ENCODE measurements around the gene B3GNT4.

DNA sequence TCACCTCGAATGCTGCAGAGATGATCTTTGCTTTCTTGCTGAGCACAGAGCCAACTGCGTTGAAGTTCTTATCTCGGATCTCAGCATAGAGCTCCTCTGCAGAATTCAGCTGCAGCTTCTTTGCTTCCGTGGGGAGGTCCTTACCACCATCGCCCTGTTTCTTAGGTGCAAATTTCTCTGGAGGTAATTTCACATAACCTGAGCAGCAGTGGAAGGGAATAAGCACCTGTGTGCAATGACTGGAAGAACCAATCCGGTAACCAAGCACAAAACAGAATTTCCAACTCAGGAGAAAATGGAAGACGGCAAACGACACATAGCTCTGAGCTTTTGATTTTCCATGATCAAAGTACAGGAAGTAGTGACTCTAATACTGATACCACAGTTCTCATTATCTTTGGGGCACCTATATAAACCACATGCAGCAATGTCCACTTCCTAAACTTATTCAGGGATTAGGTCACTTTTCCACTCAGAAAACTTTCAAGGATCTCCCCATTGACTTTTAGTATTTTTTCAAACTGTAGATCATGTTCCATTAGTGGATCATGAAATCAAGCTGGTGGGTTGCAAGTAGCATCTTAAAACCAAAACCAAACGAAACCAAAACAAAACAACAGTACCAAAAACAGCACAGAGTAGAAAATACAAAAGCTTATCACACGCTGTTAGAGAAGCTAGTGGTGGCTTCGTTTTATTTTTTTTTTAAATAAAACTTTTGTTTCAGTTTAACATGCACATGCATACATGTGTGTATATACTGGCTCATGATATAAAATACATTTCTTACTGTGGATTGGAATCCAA lies 41.3 kb downstream of the B3GNT4 start:
- TF ChIP-seq, protein P1, sequence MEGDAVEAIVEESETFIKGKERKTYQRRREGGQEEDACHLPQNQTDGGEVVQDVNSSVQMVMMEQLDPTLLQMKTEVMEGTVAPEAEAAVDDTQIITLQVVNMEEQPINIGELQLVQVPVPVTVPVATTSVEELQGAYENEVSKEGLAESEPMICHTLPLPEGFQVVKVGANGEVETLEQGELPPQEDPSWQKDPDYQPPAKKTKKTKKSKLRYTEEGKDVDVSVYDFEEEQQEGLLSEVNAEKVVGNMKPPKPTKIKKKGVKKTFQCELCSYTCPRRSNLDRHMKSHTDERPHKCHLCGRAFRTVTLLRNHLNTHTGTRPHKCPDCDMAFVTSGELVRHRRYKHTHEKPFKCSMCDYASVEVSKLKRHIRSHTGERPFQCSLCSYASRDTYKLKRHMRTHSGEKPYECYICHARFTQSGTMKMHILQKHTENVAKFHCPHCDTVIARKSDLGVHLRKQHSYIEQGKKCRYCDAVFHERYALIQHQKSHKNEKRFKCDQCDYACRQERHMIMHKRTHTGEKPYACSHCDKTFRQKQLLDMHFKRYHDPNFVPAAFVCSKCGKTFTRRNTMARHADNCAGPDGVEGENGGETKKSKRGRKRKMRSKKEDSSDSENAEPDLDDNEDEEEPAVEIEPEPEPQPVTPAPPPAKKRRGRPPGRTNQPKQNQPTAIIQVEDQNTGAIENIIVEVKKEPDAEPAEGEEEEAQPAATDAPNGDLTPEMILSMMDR (IDR thresholded peaks at IDR 0.05), result no peak
- TF ChIP-seq POLR2AphosphoS5 (IDR thresholded peaks at IDR 0.05), result no peak
- TF ChIP-seq EP300 (IDR thresholded peaks at IDR 0.05), result no peak
- no peak for TF ChIP-seq POLR2A (IDR thresholded peaks at IDR 0.05)
